GM19328 (cell line): ENCODE results near the gene FGG.

Source experiments
- ATAC-seq: cut with Tn5 transposase; IDR thresholded peaks from one replicate; pipeline ENCODE4 v1.9.1; 2021; ENCODE audit warnings: mild to moderate bottlenecking, moderate library complexity; ENCODE audit not compliant: unreplicated experiment

Gene FGG

GRCh38 chr4:154612472-154613414, at the start of gene FGG:
TSS of gene FGG (minus strand) at chr4:154612656. CDS start at chr4:154612609, 47 bp downstream.
- no peak for ATAC-seq

GRCh38 chr4:154660052-154660451, 47.6 kb upstream of the FGG start:
- no peak for ATAC-seq

- no peak for ATAC-seq
Measured at GRCh38 chr4:154658680-154659405, 46.4 kb upstream of the FGG start.

GRCh38 chr4:154643493-154643892, 31.0 kb upstream of the FGG start:
- no peak for ATAC-seq

GRCh38 chr4:154642373-154643009, 30.0 kb upstream of the FGG start:
- no peak for ATAC-seq

GRCh38 chr4:154640999-154641398, 28.5 kb upstream of the FGG start:
- ATAC-seq = no peak

- no peak for ATAC-seq
Measured at GRCh38 chr4:154634058-154634457, 21.6 kb upstream of the FGG start.

- no peak for ATAC-seq
Measured at GRCh38 chr4:154631828-154632227, 19.4 kb upstream of the FGG start.

- no peak for ATAC-seq
Measured at GRCh38 chr4:154630324-154630723, 17.9 kb upstream of the FGG start.

- ATAC-seq = peak; percentile 95
Measured at GRCh38 chr4:154626793-154627484, 14.5 kb upstream of the FGG start.

- no peak for ATAC-seq
Measured at GRCh38 chr4:154625971-154626370, 13.5 kb upstream of the FGG start.

GRCh38 chr4:154623995-154624394, 11.5 kb upstream of the FGG start:
- no peak for ATAC-seq

- ATAC-seq = no peak
Measured at GRCh38 chr4:154623436-154623835, 11.0 kb upstream of the FGG start.

- ATAC-seq = no peak
Measured at GRCh38 chr4:154622598-154622997, 10.1 kb upstream of the FGG start.

- ATAC-seq = no peak
Measured at GRCh38 chr4:154620111-154620510, 7.7 kb upstream of the FGG start.

GRCh38 chr4:154618708-154619315, 6.4 kb upstream of the FGG start:
- peak; percentile 64 for ATAC-seq

GRCh38 chr4:154617820-154618317, 5.4 kb upstream of the FGG start:
- no peak for ATAC-seq

- peak; percentile 95 for ATAC-seq
Measured at GRCh38 chr4:154616731-154617130, 4.3 kb upstream of the FGG start.

GRCh38 chr4:154616287-154616686, 3.8 kb upstream of the FGG start:
- no peak for ATAC-seq

- no peak for ATAC-seq
Measured at GRCh38 chr4:154615211-154615610, 2.8 kb upstream of the FGG start.
